Measurements from ENCODE around the gene BEGAIN. TPM values are rescaled to one million over a fixed set of nuclear protein-coding genes. Genes with fewer than 3 reads are reported as not detected.
A peak's percentile ranks its signal among the peaks of the same experiment; 100 is the strongest.

The BEGAIN gene
- total and polyA plus RNA-seq, 2 donors, result 1.8 to 3.1 TPM

DNA sequence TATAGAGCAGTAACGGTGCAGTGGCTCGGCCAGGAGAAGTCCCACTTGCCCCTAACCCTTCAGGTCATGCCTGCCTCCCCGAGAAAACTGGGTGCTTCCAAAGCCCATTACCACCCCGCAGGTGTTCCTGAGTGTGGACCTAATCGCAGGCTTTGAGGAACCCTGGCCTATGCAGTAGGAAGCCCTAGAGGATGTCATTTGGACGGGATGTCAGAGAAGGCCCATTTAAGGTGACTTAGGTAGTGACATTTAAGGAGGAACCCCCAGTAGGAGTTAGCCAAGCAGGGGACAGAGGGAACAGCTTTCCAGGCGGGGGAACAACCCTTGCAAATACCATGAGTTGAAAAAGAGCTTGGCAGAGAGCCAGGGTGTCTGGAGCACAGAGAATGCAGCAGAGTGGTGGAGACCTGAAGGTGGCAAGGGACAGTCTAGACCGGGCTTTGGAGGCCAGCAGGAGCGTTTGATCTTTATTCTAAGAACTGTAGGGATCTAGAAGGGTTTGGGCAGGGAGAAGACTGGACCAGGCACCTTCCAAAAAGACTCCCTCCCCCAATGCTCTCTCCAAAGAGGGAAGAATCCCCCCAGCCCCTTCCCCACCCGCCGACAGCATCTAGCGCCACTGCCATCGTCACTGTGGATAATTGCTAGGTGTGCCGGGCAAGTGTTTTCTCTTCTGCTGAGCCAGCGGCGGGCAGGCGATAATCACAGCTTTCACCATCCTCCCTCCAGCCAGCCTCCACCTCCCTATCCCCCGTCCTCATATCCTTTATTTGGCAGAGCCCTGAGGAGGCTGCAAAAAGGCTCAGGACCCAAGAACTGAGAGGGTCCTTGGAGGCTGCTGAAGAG lies 33.3 kb upstream of the BEGAIN start:
- Histone ChIP-seq H3K36me3 (ENCODE audit: insufficient read depth) (no peaks in the 10 kb centered on the region), H3K4me3 (ENCODE audit: low read depth, low read length) (no peak overlapping the region), H3K27ac (ENCODE audit: low read depth) (no peak overlapping the region), H3K4me1 (ENCODE audit: insufficient read depth) (no peaks in the 10 kb centered on the region)
- DNase-seq (ENCODE audit: extremely low spot score), result no peak
- WGBS, result 80% methylated on average over 18 of the region's 18 CpGs

- DNase-seq (ENCODE audit: extremely low spot score), result no peak
These were observed 32.4 kb upstream of the BEGAIN start for GRCh38 chr14:100619396-100620254.

DNA sequence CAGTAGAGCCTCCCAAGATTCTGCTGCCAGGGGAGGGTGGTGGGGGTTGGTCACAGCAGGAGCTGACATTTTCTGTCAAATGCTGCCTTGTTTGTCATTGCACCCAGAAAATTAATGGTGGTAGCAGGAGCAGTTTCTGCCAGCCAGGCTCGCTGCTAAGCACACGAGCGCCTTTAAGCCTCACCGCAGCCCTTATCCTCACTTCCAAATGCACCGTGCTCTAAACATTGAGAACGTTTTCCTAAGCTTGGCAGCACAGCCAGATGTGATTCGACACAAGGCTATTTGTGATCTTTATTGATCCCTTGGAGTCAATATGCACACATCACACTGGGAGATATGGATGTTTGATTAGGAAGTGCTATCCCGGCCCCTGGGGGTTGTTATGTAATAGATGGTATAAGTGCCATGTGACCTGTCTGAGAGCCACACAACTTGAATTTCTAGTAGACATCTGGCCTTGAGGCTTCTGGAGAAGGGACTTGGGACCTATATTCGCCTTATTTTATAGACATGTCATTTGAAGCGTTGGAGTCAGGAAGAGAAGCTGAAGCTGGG lies 31.6 kb upstream of the BEGAIN start:
- Histone ChIP-seq H3K36me3 (ENCODE audit: insufficient read depth) (no peaks in the 10 kb centered on the region), H3K4me1 (ENCODE audit: insufficient read depth) (no peaks in the 10 kb centered on the region), H3K27ac (ENCODE audit: low read depth) (no peak overlapping the region), H3K4me3 (ENCODE audit: low read depth, low read length) (no peak overlapping the region)
- WGBS, result 68% methylated on average over 10 of the region's 10 CpGs
- DNase-seq (ENCODE audit: extremely low spot score), result no peak

More at GRCh38 chr14:100619396-100620254, 32.4 kb upstream of the BEGAIN start:
- no peak overlapping the region for H3K4me3 ChIP-seq (ENCODE audit: low read depth, low read length)
- 93% methylated on average over 10 of the region's 10 CpGs for WGBS
- no peak overlapping the region for H3K27ac ChIP-seq (ENCODE audit: low read depth)
- H3K4me1 ChIP-seq (ENCODE audit: insufficient read depth), result no peaks in the 10 kb centered on the region
- no peaks in the 10 kb centered on the region for H3K36me3 ChIP-seq (ENCODE audit: insufficient read depth)

GRCh38 chr14:100618318-100618693 lies 31.1 kb upstream of the BEGAIN start:
- WGBS, result 40% methylated on average over 9 of the region's 9 CpGs
- DNase-seq (ENCODE audit: extremely low spot score), result no peak

DNA sequence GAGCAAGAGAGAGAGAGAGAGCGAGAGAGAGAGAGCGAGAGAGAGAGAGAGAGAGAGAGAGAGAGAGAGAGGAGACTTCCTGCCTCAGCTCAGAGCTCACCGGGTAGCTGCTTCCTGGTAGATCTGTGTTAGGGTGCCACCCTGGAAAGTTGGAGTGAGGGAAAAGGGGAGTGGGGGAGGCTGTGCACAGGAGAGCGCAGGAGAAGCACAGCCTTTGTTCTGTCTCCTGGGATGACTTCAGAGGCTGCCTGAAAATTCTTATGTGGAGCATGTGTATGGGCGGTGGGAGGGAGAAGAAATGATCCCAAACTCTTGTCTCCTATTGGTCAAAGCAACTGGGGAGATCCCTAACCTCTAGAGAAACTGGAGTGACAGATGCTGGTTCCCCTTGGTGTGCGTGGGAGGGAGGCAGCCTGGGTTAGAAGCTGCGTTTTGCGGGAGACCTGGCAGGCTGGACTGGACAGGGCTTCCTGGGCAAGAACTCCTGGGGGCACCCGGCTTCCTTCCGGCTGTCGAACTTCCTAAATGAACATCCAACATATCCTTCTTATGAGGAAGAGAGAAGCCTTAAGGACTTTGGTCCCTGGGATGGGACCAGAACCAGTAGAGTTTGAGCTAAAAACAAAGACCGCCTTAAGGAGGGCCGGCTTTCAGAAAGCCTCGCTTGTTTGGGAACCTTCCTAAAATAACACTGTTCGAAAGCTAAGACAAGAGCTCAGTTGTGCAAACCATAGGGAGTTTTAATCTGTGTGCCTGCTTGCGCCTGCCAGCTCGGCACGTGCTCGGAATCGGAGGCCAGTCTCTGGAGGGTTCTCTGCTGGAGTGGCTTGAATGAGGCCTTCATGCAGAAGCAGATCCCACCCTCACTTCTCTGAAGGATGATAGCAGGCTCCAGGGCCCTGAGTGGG lies 30.4 kb upstream of the BEGAIN start:
- Histone ChIP-seq H3K36me3 (ENCODE audit: insufficient read depth) (no peaks in the 10 kb centered on the region), H3K4me1 (ENCODE audit: insufficient read depth) (no peaks in the 10 kb centered on the region), H3K4me3 (ENCODE audit: low read depth, low read length) (no peak overlapping the region), H3K27ac (ENCODE audit: low read depth) (no peak overlapping the region)
- WGBS, result 52% methylated on average over 20 of the region's 20 CpGs
- DNase-seq (ENCODE audit: extremely low spot score), result peak; percentile 25

More at GRCh38 chr14:100618318-100618693, 31.1 kb upstream of the BEGAIN start:
- Histone ChIP-seq H3K4me3 (ENCODE audit: low read depth, low read length) (no peak overlapping the region), H3K4me1 (ENCODE audit: insufficient read depth) (no peaks in the 10 kb centered on the region), H3K27ac (ENCODE audit: low read depth) (no peak overlapping the region), H3K36me3 (ENCODE audit: insufficient read depth) (no peaks in the 10 kb centered on the region)

DNA sequence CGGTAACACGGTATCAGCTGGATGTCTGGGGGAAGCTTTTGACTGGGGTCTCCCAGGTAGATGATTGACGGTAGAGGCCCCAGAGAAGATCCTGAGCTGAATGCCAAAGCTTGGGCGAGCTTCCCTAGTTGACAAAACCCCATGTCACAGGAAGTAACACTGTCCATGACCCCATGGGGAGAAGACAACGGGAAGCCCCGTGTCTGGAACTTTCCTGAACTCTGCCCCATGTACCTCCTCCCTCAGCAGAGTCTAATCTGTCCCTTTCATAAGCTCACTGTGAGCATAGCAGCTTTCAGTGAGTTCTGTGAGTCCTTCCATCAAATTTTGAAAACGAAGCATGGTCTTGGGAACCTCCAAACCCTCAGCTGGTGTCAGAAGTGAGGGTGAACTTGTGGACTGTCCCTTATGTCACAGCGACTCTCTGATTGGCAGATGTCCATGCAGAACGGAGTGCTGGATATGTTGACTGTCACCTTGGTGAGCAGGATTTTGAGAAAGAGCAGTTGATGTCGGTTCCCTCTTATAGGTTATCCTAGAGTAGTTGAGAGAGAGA lies 29.7 kb upstream of the BEGAIN start:
- DNase-seq (ENCODE audit: extremely low spot score), result no peak
- Histone ChIP-seq H3K4me1 (ENCODE audit: insufficient read depth) (no peaks in the 10 kb centered on the region), H3K36me3 (ENCODE audit: insufficient read depth) (no peaks in the 10 kb centered on the region), H3K27ac (ENCODE audit: low read depth) (no peak overlapping the region), H3K4me3 (ENCODE audit: low read depth, low read length) (no peak overlapping the region)
- WGBS, result 67% methylated on average over 10 of the region's 10 CpGs

DNA sequence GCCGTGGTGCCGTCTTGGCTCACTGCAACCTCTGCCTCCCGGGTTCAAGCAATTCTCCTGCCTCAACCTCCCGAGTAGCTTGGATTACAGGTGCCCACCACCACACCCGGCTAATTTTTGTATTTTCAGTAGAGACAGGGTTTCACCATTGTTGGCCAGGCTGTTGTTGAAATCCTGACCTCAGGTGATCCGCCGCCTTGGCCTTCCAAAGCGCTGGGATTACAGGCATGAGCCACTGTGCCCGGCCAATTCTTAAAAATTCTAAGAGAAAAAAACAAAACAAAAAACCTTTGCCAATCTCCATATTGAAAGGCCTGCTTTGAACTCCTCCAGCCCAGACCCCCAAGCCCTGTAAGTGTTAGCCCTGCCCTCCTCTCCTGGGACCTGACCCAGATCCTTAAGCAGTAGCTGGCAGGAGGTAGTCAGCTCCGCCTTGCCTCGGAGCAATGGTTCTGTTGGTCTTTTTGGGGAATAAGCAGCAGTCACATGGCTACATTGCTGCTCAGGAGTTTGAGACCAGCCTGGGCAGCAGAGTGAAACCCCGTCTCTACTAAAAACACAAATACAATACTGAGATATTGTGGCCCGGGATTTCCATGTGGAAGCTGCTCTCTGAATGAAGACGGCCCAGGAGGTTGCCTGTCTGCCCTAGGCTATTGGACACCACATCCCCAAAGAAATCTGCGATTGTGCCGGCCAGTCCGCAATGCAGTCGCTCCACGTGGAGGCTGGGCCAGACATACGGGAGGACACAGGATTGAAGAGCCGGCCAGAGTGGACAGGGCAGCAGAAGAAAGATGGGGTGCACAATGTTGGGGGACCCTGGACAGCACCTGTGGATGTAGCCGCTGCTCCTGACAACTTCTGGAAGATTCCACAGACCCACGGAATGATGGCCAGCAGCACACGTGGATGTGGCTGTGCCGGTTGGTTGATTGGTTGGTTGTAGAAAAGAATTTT lies 28.8 kb upstream of the BEGAIN start:
- Histone ChIP-seq H3K4me1 (ENCODE audit: insufficient read depth) (no peaks in the 10 kb centered on the region), H3K4me3 (ENCODE audit: low read depth, low read length) (no peak overlapping the region), H3K36me3 (ENCODE audit: insufficient read depth) (no peaks in the 10 kb centered on the region), H3K27ac (ENCODE audit: low read depth) (no peak overlapping the region)
- WGBS, result 90% methylated on average over 25 of the region's 25 CpGs
- no peak for DNase-seq (ENCODE audit: extremely low spot score)

DNA sequence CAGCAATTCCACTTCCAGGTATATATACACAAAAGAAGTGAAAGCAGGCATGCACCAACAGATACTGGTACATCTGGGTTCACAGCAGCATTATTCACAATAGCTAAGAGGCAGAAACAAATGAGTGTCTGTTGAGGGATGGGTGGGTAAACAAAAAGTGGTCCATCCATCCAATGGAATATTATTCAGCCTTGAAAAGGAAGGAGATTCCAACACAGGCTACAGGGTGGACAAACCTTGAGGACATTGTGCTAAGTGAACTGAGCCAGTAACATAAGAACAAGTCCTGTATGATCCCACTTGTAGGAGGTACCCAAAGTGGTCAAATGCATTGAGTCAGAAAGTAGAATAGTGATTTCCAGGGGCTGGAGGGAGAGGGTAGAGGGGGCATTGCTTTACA lies 27.6 kb upstream of the BEGAIN start:
- no peaks in the 10 kb centered on the region for H3K4me1 ChIP-seq (ENCODE audit: insufficient read depth)
- H3K36me3 ChIP-seq (ENCODE audit: insufficient read depth), result no peaks in the 10 kb centered on the region
- no peak overlapping the region for H3K4me3 ChIP-seq (ENCODE audit: low read depth, low read length)
- H3K27ac ChIP-seq (ENCODE audit: low read depth), result no peak overlapping the region
- DNase-seq (ENCODE audit: extremely low spot score), result no peak

DNA sequence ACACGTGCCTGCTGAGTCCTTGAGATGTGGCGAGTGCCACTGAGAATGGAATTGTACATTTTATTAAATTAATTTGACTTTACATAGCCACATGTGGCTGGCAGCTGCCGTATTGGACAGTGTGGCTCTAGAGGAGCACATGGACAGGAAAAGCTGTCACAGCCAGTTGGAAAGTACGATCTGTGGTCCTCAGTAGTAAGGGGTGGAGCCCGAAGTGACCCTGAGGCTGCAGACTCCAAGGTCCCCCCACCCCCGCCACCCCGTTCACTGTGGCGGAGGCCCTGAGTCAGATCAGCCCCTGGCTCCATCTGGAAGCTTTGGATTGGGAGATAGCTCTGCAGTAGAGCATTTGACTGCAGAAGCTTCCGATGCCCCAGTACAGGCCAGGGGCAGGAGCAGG lies 25.8 kb upstream of the BEGAIN start:
- 69% methylated on average over 9 of the region's 9 CpGs for WGBS
- no peak for DNase-seq (ENCODE audit: extremely low spot score)

GRCh38 chr14:100611811-100612480 lies 24.7 kb upstream of the BEGAIN start:
- 93% methylated on average over 10 of the region's 10 CpGs for WGBS
- H3K4me3 ChIP-seq (ENCODE audit: low read depth, low read length), result no peak overlapping the region
- no peaks in the 10 kb centered on the region for H3K36me3 ChIP-seq (ENCODE audit: insufficient read depth)
- no peak for DNase-seq (ENCODE audit: extremely low spot score)
- H3K4me1 ChIP-seq (ENCODE audit: insufficient read depth), result no peaks in the 10 kb centered on the region
- H3K27ac ChIP-seq (ENCODE audit: low read depth), result no peak overlapping the region

More for the DNA sequence above, 25.8 kb upstream of the BEGAIN start:
- Histone ChIP-seq H3K27ac (ENCODE audit: low read depth) (no peak overlapping the region), H3K4me1 (ENCODE audit: insufficient read depth) (no peaks in the 10 kb centered on the region), H3K4me3 (ENCODE audit: low read depth, low read length) (no peak overlapping the region), H3K36me3 (ENCODE audit: insufficient read depth) (no peaks in the 10 kb centered on the region)

DNA sequence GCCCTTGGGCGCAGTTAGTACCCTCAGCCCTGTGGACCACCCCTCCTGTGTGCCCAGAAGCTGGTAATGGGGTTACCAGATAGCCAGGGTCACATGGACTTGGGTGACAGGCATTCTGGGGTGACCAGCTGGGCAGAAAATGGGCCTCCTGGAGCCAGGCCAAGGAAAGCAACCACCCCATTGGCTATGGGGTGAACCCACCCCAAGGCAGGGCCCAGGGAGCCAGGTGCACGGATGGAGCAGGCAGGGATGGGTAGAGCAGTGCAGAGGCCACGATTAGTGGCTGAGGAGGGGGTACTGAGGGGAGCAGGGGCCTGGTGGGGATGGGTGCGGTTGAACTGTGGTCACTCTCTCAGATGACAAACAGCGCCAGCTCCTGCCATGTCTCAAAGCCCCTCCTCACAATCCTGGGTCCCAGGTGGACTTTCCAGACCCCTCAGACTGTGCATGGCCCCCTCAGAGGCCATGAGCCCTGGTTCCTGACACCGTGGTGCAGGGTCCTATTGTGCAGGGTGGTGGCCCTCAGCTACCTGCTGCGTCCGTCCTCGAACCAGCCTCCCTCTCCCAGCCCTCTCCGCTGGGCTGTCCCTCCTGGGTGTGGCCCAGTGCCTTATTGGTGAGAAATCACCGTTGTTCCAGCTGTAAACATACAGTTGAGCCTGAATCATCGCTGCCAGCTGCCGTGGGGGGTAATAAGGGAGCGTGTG lies 23.4 kb upstream of the BEGAIN start:
- H3K4me1 ChIP-seq (ENCODE audit: insufficient read depth), result no peaks in the 10 kb centered on the region
- H3K27ac ChIP-seq (ENCODE audit: low read depth), result no peak overlapping the region
- DNase-seq (ENCODE audit: extremely low spot score), result no peak
- no peaks in the 10 kb centered on the region for H3K36me3 ChIP-seq (ENCODE audit: insufficient read depth)
- whole genome bisulfite sequencing, result 65% methylated on average over 14 of the region's 14 CpGs
- no peak overlapping the region for H3K4me3 ChIP-seq (ENCODE audit: low read depth, low read length)
